Mesendoderm (in vitro differentiated cells): ENCODE data around the gene EIF4G1.

Source experiments
- DNase-seq: peaks from one replicate; pipeline ENCODE4 v3.0.0; 2013
- H2AK5ac ChIP-seq: 2 replicates; pipeline ENCODE4 v1.6.1; 2013; ENCODE audit warnings: low read length, inconsistent platforms
- H2BK120ac ChIP-seq: 2 replicates; pipeline ENCODE4 v1.6.1; 2013; ENCODE audit warnings: low read depth, mild to moderate bottlenecking, low read length, moderate library complexity, mixed read lengths
- H2BK15ac ChIP-seq: replicated peaks from 2 replicates; pipeline ENCODE4 v1.6.1; 2013; ENCODE audit warnings: low read depth, mild to moderate bottlenecking, moderate library complexity
- H2BK5ac ChIP-seq: 2 replicates; pipeline ENCODE4 v1.6.1; 2013; ENCODE audit warnings: low read length, inconsistent platforms
- H3K18ac ChIP-seq: 2 replicates; pipeline ENCODE4 v1.6.1; 2013; ENCODE audit warnings: mild to moderate bottlenecking, low read length, mixed read lengths
- H3K23ac ChIP-seq: one replicate; pipeline ENCODE4 v1.6.1; 2013; ENCODE audit warnings: low read length
- H3K27ac ChIP-seq: 2 replicates; pipeline ENCODE4 v1.5.1; 2013; ENCODE audit warnings: low read depth, mild to moderate bottlenecking, inconsistent platforms, low read length, moderate library complexity
- H3K27me3 ChIP-seq: 2 replicates; pipeline ENCODE4 v1.6.1; 2013; ENCODE audit warnings: low read length, control low read depth, mild to moderate bottlenecking, inconsistent platforms; ENCODE audit not compliant: insufficient read depth, poor library complexity
- H3K36me3 ChIP-seq: 2 replicates; pipeline ENCODE4 v1.6.1; 2013; ENCODE audit warnings: low read length, inconsistent platforms; ENCODE audit not compliant: control insufficient read depth, insufficient read depth
- H3K4ac ChIP-seq: one replicate; pipeline ENCODE4 v1.6.1; 2013; ENCODE audit warnings: low read depth, mild to moderate bottlenecking, low read length, moderate library complexity
- H3K4me1 ChIP-seq: 2 replicates; pipeline ENCODE4 v1.6.1; 2013; ENCODE audit warnings: low read depth, low read length, inconsistent platforms; ENCODE audit not compliant: control insufficient read depth
- H3K4me2 ChIP-seq: 2 replicates; pipeline ENCODE4 v1.6.1; 2013; ENCODE audit warnings: low read length
- H3K4me3 ChIP-seq: 2 replicates; pipeline ENCODE4 v1.5.1; 2013; ENCODE audit warnings: mild to moderate bottlenecking, low read length
- H3K56ac ChIP-seq: one replicate; pipeline ENCODE4 v1.6.1; 2013; ENCODE audit warnings: low read length
- H3K79me1 ChIP-seq: 2 replicates; pipeline ENCODE4 v1.6.1; 2013; ENCODE audit warnings: low read length, inconsistent platforms
- H3K79me2 ChIP-seq: 2 replicates; pipeline ENCODE4 v1.6.1; 2013; ENCODE audit warnings: mild to moderate bottlenecking, low read length; ENCODE audit not compliant: control insufficient read depth, insufficient read depth
- H3K9ac ChIP-seq: 2 replicates; pipeline ENCODE4 v1.6.1; 2013; ENCODE audit warnings: low read length, inconsistent platforms
- H4K5ac ChIP-seq: one replicate; pipeline ENCODE4 v1.6.1; 2013; ENCODE audit warnings: low read length
- H4K8ac ChIP-seq: one replicate; pipeline ENCODE4 v1.6.1; 2013; ENCODE audit warnings: low read depth, mild to moderate bottlenecking, control low read depth, low read length, moderate library complexity
- WGBS: extraction: QIAGEN DNeasy Blood & Tissue Kit; methylation state at CpG from one replicate; pipeline ENCODE4 v1.1.7; 2013; ENCODE audit warnings: low lambda C conversion rate, missing lambda C conversion rate; ENCODE audit not compliant: insufficient coverage; ENCODE audit errors: extremely low coverage; 5-methylcytosine and 5-hydroxymethylcytosine counted together

Gene EIF4G1

GRCh38 chr3:184333190-184333589 is 18.8 kb downstream of the EIF4G1 start:
- no peak overlapping the region for H2AK5ac ChIP-seq
- H4K8ac ChIP-seq: no peak overlapping the region
- peaks cover 3% of the 10 kb centered on the region for H3K4me1 ChIP-seq
- H3K56ac ChIP-seq: no peak overlapping the region
- no peak overlapping the region for H3K4me2 ChIP-seq
- DNase-seq: no peak
- H3K4ac ChIP-seq: no peak overlapping the region
- no peak overlapping the region for H4K5ac ChIP-seq
- no peak overlapping the region for H2BK15ac ChIP-seq
- peaks cover 28% of the 10 kb centered on the region for H3K36me3 ChIP-seq
- no peak overlapping the region for H3K4me3 ChIP-seq
- H3K27ac ChIP-seq: no peak overlapping the region
- H3K18ac ChIP-seq: no peak overlapping the region
- WGBS: no CpG with 5 or more reads among the region's 6 CpGs
- H2BK120ac ChIP-seq: no peak overlapping the region
- no peak overlapping the region for H3K23ac ChIP-seq
- H3K9ac ChIP-seq: no peak overlapping the region
- H3K79me1 ChIP-seq: peaks cover 9% of the 10 kb centered on the region
- peaks cover 1% of the 10 kb centered on the region for H3K79me2 ChIP-seq
- H3K27me3 ChIP-seq: no peaks in the 10 kb centered on the region
- no peak overlapping the region for H2BK5ac ChIP-seq

- Histone ChIP-seq H2BK5ac (no peak overlapping the region), H3K79me1 (peaks cover 6% of the 10 kb centered on the region), H3K9ac (no peak overlapping the region), H2AK5ac (no peak overlapping the region), H3K4ac (no peak overlapping the region), H3K79me2 (peaks cover 1% of the 10 kb centered on the region), H3K4me2 (no peak overlapping the region), H3K4me1 (peaks cover 3% of the 10 kb centered on the region), H3K56ac (no peak overlapping the region), H3K18ac (no peak overlapping the region), H3K36me3 (peaks cover 23% of the 10 kb centered on the region), H4K8ac (no peak overlapping the region), H4K5ac (no peak overlapping the region), H2BK15ac (no peak overlapping the region), H3K27me3 (no peaks in the 10 kb centered on the region), H3K27ac (no peak overlapping the region), H2BK120ac (no peak overlapping the region), H3K23ac (no peak overlapping the region), H3K4me3 (no peak overlapping the region)
- no CpG with 5 or more reads among the region's 3 CpGs for WGBS
- DNase-seq: no peak
Measured at GRCh38 chr3:184333700-184334099, 19.3 kb downstream of the EIF4G1 start.

GRCh38 chr3:184334470-184335158 is 20.2 kb downstream of the EIF4G1 start:
- no CpG with 5 or more reads among the region's 15 CpGs for WGBS
- peaks cover 3% of the 10 kb centered on the region for H3K79me1 ChIP-seq
- H4K5ac ChIP-seq: no peak overlapping the region
- no peaks in the 10 kb centered on the region for H3K79me2 ChIP-seq
- no peak overlapping the region for H2BK120ac ChIP-seq
- H3K4me3 ChIP-seq: no peak overlapping the region
- no peak overlapping the region for H3K23ac ChIP-seq
- H2BK15ac ChIP-seq: no peak overlapping the region
- no peak overlapping the region for H2AK5ac ChIP-seq
- DNase-seq: peak; percentile 34
- H4K8ac ChIP-seq: no peak overlapping the region
- H3K9ac ChIP-seq: no peak overlapping the region
- H3K27ac ChIP-seq: no peak overlapping the region
- no peaks in the 10 kb centered on the region for H3K27me3 ChIP-seq
- no peak overlapping the region for H3K4me2 ChIP-seq
- H3K56ac ChIP-seq: no peak overlapping the region
- no peak overlapping the region for H2BK5ac ChIP-seq
- no peak overlapping the region for H3K4ac ChIP-seq
- peaks cover 3% of the 10 kb centered on the region for H3K4me1 ChIP-seq
- H3K18ac ChIP-seq: no peak overlapping the region
- H3K36me3 ChIP-seq: peaks cover 19% of the 10 kb centered on the region

- no peak overlapping the region for H3K4ac ChIP-seq
- no peak overlapping the region for H2BK120ac ChIP-seq
- no peak overlapping the region for H3K4me3 ChIP-seq
- DNase-seq: no peak
- peak overlapping the region; percentile 3 for H3K9ac ChIP-seq
- no peak overlapping the region for H2BK15ac ChIP-seq
- no peaks in the 10 kb centered on the region for H3K79me2 ChIP-seq
- no peaks in the 10 kb centered on the region for H3K27me3 ChIP-seq
- H3K23ac ChIP-seq: no peak overlapping the region
- H2AK5ac ChIP-seq: no peak overlapping the region
- peak overlapping the region; percentile 41 for H3K27ac ChIP-seq
- no CpG with 5 or more reads among the region's 4 CpGs for WGBS
- peaks cover 3% of the 10 kb centered on the region for H3K4me1 ChIP-seq
- no peak overlapping the region for H3K56ac ChIP-seq
- no peak overlapping the region for H2BK5ac ChIP-seq
- H3K79me1 ChIP-seq: peaks cover 3% of the 10 kb centered on the region
- no peak overlapping the region for H3K4me2 ChIP-seq
- peaks cover 19% of the 10 kb centered on the region for H3K36me3 ChIP-seq
- H3K18ac ChIP-seq: no peak overlapping the region
- no peak overlapping the region for H4K5ac ChIP-seq
- no peak overlapping the region for H4K8ac ChIP-seq
Measured at GRCh38 chr3:184335291-184335660, 20.9 kb downstream of the EIF4G1 start.

- Histone ChIP-seq H3K56ac (peak overlapping the region; percentile 95), H4K8ac (no peak overlapping the region), H3K79me2 (no peaks in the 10 kb centered on the region), H2BK15ac (no peak overlapping the region), H4K5ac (no peak overlapping the region), H3K27me3 (no peaks in the 10 kb centered on the region), H3K9ac (peak overlapping the region; percentile 90), H3K4me3 (peak overlapping the region; percentile 80), H2AK5ac (peak overlapping the region; percentile 64), H3K4ac (peak overlapping the region; percentile 11), H3K18ac (peak overlapping the region; percentile 64), H2BK5ac (no peak overlapping the region), H3K27ac (peak overlapping the region; percentile 87), H2BK120ac (no peak overlapping the region), H3K4me2 (peak overlapping the region; percentile 86), H3K36me3 (peaks cover 19% of the 10 kb centered on the region), H3K23ac (peak overlapping the region; percentile 74), H3K4me1 (peaks cover 3% of the 10 kb centered on the region), H3K79me1 (peaks cover 3% of the 10 kb centered on the region)
- WGBS: no CpG with 5 or more reads among the region's 77 CpGs
- peak; percentile 92 for DNase-seq
Measured at GRCh38 chr3:184335661-184336546, 21.5 kb downstream of the EIF4G1 start.
